NCI-H69 (cell line): Measurements from ENCODE around the gene UBASH3B.

Experiments
- DNase-seq: peaks from one replicate; lab custom pipeline; 2025; lab: John Stamatoyannopoulos, UW

UBASH3B gene

DNA sequence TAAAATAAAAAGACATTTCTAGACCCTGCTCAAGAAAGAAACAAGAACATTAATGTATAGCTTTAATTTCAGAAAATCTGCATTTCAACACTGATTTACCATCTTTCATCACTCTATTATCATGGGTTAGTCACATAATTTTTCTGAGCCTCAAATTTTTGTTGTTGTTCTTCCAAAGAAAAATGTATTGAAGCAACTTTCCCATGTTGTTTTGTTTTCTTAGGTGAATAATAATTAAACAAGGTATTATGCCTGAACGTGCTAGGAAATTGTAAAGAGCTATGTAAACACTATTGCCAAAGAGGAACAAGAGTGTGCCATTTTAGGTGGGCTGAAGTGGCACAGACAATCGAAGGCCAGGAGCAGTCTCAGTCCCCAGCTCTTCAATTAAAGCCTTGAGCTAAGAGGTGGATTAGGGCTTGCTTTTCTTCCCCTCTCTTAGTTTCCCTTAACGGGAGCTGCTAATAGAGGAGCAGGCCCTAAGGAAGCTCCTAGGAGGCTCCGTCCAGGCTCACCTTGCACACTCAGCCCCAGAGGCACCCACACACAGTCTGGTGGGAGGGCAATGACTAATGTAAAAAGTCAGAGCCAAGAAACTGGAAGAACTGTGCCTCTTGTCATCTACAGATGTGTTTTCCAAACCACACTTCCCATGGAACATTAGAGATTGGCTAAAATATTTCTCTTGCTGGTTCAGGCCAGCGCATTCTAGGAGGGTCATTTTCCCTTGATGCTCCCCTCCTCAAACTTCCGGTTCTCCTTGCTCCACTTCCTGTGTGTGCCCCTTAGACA, 8.8 kb upstream of the UBASH3B start:
- DNase-seq, result no peak

DNA sequence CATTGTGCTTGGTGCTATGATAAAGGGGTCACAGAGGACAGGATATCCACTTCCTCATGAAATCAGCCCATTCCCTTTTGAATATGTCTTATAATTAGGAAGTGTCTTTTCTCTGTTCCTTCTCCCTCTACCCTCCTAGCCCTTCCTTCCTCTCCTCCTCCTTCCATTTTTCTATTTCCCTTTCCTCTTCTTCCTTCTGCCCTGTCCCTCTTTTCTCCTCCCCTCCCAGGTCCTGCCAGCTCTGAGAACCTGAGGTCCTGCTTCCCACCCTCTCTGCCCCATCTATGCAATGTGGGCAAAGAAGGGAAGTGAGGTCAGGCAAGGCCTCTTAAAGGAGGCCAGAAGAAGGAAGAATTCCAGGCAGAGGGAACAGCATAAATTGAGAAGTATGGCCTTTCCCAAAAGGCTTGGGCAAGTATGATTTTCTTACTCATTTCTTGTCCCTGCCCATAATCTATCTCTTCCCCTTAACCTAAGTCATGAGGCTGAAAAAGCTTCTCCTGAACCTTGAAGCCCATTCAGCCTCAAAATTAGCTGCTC, 7.7 kb upstream of the UBASH3B start:
- DNase-seq, result no peak

DNA sequence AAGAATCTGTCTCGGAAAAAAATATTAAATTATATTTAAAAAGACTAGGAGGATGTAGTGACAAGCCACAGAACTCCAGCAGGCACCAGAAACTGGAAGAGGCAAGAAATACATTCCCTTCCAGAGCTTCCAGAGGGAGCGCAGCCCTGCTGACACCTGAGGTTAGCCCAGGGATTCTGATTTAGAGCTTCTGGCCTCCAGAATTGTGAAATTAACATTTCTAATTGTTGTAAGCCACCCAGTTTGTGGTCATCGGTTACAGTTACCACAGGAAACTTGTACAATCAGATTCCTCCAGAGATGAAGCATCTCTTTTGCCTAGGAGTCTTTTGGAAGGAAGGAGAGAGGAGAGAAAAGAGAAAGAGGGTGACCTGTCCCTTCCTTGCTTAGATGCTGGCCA, 6.4 kb upstream of the UBASH3B start:
- no peak for DNase-seq

DNA sequence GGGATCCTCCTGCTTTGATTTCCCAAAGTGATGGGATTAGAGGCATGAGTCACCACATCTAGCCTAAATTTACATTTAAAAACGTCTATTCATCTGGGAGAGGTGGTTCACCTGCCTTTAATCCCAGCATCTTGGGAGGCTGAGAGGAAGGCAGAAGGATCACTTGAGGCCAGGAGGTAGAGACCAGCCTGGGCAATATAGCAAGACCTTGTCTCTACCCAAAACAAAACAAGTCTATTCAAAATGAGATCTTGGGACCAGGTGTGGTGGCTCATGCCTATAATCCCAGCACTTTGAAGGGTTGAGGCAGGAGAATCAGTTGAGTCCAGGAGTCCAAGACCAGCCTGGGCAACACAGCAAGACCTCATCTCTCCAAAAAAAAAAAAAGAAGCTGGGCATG, 4.9 kb upstream of the UBASH3B start:
- DNase-seq, result no peak

DNA sequence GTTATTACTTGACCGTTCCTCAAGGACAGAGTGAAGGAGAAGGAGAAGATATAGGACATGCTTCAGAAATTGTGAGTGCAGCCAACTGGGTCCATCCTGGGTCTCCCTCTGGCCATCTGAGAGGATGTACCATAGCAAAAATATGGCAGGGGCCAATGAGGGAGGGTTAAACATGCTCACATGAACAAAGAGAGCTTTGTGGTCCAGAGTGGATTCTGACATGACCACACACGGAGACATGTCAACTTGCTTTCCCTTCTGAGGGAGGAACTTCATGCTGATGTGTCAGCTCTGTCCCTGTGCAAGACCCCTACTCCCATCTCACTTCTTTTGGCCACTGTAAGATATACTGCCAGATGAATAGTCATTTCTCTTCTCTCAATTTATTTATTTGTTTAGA, 3.0 kb upstream of the UBASH3B start:
- DNase-seq, result no peak

DNA sequence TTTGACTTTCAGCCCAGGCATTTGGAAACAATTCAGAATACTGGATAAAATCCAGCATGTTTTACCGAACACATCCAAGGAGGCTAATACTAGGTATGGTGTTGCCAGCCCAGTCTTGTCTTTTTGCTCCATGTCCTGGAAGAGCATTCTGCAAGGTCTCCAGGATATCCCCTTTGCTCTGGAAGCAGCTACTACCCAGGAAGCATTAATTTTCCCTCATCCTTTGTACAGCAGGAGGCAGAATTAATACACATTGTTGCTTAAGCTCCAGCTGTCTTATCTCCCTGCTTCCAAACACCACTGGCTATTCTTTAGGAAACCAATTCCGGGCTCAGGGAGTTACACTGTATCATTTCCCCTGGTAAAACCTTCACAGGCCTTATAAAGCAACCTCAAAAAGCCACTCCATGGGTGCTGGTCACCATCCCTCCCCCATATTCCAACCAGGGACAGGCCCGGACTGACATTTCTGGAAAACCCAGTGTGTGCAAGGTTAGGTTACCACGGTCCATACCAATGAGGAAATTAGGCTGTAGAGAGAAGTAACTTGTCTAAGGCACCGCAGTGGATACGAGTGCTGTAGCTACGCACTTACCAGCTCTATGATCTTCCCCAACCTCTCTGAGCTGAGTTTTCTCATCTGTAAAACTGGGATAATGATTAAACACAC, 1.5 kb upstream of the UBASH3B start:
- no peak for DNase-seq

DNA sequence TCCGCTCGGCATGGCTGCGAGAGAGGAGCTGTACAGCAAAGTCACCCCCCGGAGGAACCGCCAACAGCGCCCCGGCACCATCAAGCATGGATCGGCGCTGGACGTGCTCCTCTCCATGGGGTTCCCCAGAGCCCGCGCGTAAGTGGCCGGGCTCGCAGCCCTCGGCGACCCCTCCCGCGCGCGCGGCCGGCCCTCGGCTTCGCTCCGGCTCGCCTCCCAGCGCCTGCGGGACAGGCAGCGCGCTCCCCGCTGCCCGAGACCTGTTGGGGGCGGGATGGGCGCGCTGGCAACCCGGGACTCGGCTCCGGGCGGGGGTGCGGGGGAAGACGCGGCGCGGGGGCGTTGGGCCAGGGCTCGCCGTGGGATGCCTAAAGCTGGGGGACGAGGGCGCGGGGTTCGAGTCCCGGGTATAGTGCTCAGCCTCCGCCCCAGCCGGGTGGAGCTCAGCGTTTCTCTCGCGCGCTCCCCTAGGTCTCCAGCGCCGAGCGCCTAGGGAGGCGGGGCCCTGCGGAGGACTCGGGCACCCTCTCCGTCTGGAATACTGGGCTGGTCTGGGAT, 630 bp downstream of the UBASH3B start:
- peak; percentile 56 for DNase-seq

DNA sequence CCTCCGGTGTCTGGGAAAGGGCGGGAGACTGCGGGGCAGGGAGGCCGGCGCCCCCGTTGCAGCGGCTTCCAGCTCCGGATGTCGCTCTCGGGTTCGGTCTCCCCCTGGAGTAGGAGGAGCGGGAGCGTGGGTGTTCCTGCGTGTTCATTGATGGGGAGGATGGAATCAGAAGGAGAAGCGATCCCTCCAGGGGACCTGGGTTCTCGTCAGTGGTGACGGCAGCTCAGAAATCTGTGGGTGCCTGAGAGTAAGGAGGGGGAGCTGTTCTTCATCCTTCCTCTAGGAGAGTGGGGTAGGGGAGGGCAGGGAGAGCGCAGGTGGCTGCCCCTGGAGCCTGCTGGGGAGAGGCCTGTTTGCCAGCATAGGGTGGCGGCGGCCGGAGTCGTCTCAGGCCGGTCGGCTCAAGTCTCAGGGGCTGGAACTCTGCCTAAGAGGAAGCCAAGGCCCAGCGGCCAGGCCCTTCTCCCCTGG, 1.1 kb downstream of the UBASH3B start:
- peak; percentile 45 for DNase-seq

DNA sequence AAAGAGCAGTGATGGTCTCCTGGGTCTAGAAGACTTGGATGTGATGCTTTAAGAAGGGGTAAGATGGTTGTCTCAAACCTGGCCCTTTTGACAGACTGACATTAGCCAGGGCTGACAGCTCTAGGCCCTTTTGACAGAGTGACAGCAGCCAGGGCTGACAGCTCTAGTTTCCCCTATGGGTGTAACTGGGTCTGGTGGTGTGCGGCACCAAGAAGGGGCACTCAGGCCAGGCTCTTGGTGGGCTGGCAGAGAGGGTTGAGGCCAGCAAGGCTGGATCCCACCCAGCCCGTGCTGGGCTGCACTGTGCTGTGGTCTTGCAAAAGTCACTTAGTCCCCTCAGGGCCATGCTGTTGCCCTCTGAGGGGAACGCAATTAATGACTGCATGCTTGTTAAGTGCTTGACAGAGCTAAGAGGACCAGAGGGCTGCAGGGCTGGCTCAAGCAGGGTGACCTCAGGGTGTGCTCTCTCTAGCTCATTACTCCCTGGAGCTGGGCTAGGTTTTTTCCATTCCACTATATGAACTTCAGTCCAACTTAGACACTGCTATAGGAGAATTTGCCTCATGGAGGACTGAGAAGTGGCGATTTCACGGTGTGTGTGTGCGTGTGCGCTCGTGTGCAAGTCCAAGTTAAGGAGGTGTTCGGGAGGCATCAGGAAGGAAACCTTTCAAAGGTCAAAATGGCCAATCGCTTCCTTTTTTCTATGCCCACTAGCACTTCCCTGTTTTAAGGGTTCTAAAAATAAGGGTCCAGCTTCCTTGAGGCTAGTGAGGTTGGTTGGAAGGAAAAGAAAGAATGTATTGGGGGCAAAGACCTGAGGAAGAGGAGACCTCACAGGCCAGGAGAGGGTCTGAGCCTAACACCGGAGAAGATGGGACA, 4.4 kb downstream of the UBASH3B start:
- no peak for DNase-seq

DNA sequence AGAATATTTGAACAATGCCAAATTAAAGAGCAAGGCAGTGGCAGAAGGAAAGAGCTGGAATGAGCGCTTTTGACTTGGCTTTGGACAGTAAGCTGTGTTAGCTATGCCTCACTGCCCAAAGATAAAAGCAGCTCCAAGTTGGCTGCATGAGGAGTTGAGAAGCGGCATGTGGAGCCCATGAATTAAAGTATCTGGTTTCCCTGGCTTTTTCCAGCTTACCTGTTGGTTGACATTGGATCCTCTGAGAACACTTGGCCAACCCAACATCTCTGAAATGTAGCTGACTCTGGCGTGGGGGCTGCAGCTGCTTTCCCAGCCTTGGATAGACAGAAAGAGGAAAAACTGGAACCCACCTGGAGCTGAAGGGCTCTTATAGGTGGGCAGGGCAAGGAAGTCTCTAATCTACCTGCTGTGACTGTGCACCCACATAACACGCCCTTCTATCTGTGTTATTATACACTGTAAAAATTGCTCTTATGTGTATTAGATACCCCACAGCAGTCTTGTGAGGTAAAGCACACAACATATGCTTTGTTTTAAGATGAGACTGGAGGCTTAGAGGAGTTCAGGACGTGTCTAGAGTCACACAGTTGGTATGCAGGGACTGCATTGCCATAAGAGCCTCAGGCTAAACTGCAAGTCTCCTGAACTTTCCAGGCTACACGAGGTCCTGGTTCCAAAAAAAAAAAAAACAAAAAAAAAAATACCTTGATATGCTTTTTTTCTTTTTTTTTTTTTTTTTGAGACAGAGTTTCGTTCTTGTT, 5.8 kb downstream of the UBASH3B start:
- peak; percentile 92 for DNase-seq

DNA sequence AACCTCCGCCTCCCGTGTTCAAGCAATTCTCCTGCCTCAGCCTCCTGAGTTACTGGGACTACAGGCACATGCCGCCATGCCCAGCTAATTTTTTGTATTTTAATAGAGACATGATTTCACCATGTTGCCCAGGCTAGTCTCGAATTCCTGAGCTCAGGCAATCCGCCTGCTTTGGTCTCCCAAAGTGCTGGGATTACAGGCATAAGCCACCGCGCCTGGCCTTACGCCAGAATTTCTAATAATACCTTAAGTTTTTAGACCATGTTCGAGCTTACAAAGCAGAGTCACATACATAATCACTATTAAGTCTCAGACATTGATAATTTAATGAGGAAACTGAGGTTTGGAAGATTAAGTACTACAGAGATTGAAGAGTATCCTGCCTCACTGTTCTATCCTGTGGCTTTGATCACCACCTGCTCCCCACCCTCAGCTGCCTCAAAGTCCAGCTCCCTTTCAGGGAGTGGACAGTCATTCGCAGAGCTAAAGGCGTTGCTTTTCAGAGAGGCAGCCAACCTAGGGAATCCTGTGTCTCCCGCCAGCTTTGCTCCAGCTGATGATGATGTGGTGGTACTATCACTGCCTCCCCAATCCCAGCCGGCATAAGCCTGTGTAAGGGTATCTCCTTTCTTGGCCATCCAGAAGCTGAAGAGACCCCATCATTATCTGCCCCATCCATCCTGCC, 7.7 kb downstream of the UBASH3B start:
- no peak for DNase-seq

DNA sequence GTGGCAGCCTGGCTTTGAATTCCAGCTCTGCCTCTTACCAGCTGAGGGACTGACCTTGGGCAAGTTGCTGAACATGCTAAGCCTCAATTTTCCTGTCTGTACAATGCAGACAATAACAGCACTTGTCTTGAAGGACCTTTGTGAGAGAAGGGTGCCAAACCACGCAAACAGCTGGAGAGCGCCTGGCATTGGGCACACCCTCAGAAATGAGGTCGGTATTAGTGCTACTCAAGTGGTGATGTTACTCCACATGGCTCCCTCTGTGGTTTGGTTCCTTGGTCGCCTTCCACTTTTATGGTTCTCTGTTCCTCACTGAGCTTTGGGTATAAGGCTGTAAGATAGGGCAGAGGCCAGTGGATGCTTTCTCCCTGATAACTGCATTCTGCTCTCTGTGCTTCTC, 8.2 kb downstream of the UBASH3B start:
- DNase-seq, result no peak

DNA sequence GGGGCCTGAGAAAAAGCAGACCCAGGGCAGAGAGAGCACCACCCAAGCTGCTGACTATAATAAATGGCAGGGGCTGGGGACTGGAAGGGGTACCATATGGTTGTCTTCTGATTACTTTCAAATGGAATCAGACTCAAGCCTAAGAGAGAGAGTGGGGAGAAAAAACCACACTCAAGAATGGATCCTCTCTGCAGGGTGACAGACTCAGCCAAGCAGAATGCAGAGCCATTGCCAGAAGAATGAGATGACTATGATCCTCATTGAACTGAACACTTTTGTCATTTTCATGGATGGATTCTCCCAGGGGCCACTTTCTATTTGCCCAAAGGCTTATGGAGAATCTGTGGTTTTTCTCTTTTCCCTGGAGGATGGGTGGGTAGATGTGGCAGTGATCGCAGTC, 8.7 kb downstream of the UBASH3B start:
- no peak for DNase-seq

DNA sequence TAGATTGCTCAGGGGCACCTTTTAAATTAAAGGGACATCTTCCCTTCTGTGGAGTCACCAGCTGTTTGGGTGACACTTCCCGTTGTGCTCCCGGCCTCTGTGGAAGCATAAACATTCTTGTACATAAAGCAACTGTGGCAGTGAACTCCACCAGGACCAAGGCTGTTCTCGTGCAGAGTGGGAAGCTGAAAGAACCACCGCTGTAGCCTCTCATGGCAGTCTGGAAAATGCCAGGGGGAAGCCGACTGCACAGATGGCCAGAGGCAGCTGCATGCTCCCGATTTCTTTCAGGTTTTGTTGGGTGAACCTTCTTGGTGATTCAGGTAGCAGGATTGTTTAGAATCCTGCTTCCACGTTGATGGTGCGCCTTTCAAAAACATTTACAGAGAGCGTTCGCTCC, 10.3 kb downstream of the UBASH3B start:
- DNase-seq, result no peak

DNA sequence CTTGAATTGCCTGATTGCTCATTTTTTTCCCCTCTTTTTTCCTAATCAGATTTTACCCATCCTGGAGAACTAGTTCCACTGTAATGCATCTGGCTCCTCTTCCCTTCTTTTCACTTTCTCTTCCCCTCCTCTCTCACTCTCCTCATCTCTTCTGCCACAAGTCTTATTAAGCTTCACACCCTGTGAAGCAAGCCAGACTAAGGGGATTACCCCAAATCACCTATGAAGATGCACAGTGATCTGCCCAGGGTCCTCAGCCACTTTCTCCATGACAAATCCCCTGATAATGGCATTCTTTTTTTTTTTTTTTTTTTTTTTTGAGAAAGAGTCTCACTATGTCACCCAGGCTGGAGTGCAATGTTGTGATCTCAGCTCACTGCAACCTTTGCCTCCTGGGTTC, 11.2 kb downstream of the UBASH3B start:
- DNase-seq, result no peak

DNA sequence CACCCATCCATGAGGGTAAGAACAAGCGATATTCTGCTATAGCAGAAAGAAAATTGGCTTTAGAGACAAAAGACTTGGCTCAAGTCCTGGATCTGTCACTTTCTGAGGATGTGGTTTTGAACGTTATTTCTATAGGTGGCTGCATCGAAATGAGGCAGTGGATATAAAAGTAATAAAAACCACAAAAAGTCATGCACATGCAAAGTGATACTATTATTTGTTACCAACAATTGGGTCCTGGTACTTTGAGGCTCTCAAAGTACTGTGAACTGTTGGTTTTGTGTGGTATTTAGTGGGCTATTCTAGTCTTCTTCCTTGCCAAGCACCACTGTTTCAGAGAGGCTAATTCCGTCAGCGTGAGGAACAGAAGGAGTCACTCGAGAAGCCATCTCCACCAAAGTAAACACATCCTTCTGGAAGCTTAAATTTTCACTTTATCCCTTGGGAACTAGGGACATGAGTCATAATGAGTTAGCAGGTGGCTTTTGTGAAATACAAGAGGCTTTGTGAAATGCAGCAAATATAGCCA, 13.1 kb downstream of the UBASH3B start:
- peak; percentile 46 for DNase-seq

DNA sequence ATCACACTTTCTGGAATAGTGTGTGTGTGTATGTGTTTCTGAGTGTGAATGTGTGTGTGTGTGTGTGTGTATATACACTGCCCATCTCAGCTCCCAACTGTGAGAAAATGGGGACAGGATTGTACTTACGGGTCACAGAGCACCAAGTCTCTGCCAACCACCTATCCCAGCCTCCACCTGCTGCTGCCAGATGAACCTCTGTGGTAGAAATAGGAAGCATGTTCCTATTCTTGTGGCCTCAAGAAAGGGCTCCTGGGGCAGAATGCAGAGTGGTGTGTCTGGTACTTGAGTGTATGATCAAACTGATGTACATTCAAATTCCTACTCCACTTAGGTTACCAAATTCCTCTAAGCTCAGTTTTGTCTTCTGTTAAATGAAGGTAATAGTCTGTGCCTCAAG, 14.6 kb downstream of the UBASH3B start:
- DNase-seq, result no peak

DNA sequence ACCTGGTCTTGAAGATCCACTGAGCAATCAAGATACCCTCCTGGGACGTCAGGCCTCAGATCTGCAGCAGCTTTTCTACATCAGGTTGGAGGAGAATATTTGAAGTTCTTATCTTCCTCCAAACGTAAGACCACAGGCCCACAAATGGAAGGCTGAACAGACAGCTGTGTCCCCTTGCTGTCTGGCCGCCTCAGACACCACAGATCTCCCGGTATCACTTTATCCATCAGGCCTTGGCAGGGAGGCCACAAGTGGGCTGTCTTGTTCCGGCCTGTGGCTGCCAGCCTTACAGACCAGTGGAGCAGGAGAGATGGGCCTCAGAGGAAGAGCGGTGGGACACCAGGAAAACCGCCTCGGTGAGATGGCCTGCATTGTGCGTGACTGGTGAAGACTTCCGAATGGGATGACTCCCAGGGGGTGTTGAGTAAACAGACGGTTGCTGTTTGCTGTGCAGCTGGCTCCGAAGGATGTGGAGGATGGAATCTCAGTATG, 15.9 kb downstream of the UBASH3B start:
- DNase-seq, result peak; percentile 13

DNA sequence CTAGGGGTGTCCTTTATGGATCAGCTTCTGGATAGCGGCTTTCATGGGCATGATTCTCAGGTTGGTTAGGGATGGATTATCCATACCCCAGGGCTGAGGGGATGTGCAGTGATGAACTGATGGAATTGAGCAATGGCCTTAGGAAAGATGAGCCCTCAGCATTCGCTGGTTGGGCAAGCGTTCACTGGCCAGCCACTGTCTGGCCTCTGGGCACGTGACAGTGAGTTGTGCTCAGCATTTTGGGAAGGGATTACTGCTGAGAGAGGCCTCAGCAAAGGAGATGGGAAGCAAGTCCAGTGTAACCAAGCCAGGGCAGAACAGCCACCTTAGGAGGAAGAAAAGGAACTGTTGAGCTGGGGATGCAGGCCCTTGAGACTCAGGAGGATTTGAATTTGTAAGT, 17.4 kb downstream of the UBASH3B start:
- DNase-seq, result no peak

DNA sequence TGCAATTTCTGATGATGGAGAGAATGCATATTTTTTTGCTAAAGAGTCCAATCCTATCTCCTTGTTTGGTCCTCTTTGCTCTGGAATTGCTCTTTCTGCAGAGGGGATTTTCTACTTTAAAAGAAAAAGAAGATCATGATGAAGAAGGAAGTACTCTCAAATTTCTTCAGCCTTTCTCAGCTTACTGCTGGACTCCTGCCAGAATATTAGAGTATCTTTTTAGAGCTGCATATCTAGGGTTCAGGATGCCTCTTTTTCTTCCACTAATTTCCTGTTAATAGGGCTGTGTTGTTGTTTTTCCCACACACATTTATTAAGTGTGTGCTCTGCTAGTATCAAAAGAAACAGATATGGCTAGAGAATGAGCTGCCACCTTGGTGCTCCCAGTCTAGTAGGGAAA, 18.2 kb downstream of the UBASH3B start:
- no peak for DNase-seq
